ENCODE results near the gene PLXNC1. TPM values are rescaled to one million over a fixed set of nuclear protein-coding genes. Genes with fewer than 3 reads are reported as not detected.

PLXNC1 gene
- total and polyA plus RNA-seq, 9 of the 15 experiments (the other 6 are each of a cell fraction or from before 2014, with no cell fraction given): 0.08 to 0.87 (median 0.28) TPM

DNA sequence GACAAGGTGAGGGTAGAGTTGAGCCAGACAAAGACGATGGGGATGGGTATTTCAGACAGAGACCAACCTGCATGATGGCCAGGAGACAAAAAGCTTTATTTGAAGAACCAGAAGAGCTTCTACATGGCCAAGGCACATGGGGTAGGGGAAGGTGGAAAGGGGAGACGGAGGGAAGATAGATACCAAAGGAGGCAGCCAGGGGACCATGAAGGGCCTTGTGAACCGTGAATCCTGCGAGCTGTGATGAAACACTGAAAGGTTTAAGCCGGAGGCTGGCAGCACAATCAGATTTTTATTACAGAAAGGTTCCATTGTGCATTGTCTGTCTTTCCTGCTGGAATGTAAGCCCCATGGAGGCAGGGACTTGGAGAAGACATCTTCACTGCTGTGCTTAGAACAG is 72.4 kb downstream of the PLXNC1 start:
- no peaks in the 10 kb centered on the region for H3K9me3 ChIP-seq (replicated peaks; ENCODE audit: control insufficient read depth, insufficient read depth, low read depth, low read length)
- no peak overlapping the region for H3K27ac ChIP-seq (ENCODE audit: extremely low read depth, low read depth, low read length)
- H3K9me1 ChIP-seq (ENCODE audit: control insufficient read depth, insufficient read depth, low read length): no peaks in the 10 kb centered on the region
- H3K79me2 ChIP-seq (ENCODE audit: control insufficient read depth, insufficient read depth, low read length): no peaks in the 10 kb centered on the region
- no peak overlapping the region for H2AFZ ChIP-seq (ENCODE audit: low read depth, low read length)
- in situ Hi-C loops (cut with MboI) (no loop called here), intact Hi-C loops (cut with micrococcal nuclease) (no loop called here)
- no TSS peak for BruUV-seq (replicated peaks)
- no peak overlapping the region for H3K4me3 ChIP-seq
- H3K9ac ChIP-seq (ENCODE audit: insufficient read depth in 1 of 2, low read depth in 2 of 2, low read length in 2 of 2): no peak overlapping the region
- no peak overlapping the region for H3K4me2 ChIP-seq (ENCODE audit: insufficient read depth, low read length)
- ChIA-PET CTCF (ENCODE audit: low intra/inter-chr PET ratio) (no interaction called here), POLR2A (interaction anchor here (1.0 kb wide), 1 partner anchor 76 kb away, joined by 3 read pairs; no protein-coding TSS in a partner anchor)
- H4K20me1 ChIP-seq (replicated peaks; ENCODE audit: control insufficient read depth, insufficient read depth, low read length): no peaks in the 10 kb centered on the region; the same call in 1 of the 2 replicates
- FAIRE-seq (no peak), ATAC-seq (no peak), DNase-seq (ENCODE audit: extremely low read depth in 1 of 4, low spot score in 3 of 4) (no peak)
- peaks cover 0 to 4% of the 10 kb centered on the region in 2 experiments; a peak in 1 of 5 replicates for H3K4me1 ChIP-seq (replicated peaks in 1 of 2; ENCODE audit: control insufficient read depth in 2 of 2, insufficient read depth in 2 of 2, low read length in 2 of 2)
- no peaks in the 10 kb centered on the region for H3K36me3 ChIP-seq (ENCODE audit: control insufficient read depth, insufficient read depth, low read length)
- WGBS (ENCODE audit: insufficient coverage, low coverage, missing lambda C conversion rate): 6% methylated on average over 4 of the region's 5 CpGs
- peaks cover 23 to 26% of the 10 kb centered on the region in 2 experiments for H3K27me3 ChIP-seq (ENCODE audit: control insufficient read depth in 2 of 2, insufficient read depth in 2 of 2, low read length in 2 of 2)
- TF ChIP-seq ZKSCAN3 (CRISPR knock-in tag; IDR thresholded peaks at IDR 0.05) (no peak), ZNF79 (CRISPR knock-in tag; IDR thresholded peaks at IDR 0.05; ENCODE audit: low read depth) (no peak), HDAC8 (tag; IDR thresholded peaks at IDR 0.05) (no peak), ZBTB11 (CRISPR knock-in tag; IDR thresholded peaks at IDR 0.05) (no peak), RNF219 (CRISPR knock-in tag; IDR thresholded peaks at IDR 0.05) (no peak), KAT8 (IDR thresholded peaks at IDR 0.05; ENCODE audit: low read depth) (no peak)
- TF ChIP-seq, protein P1, sequence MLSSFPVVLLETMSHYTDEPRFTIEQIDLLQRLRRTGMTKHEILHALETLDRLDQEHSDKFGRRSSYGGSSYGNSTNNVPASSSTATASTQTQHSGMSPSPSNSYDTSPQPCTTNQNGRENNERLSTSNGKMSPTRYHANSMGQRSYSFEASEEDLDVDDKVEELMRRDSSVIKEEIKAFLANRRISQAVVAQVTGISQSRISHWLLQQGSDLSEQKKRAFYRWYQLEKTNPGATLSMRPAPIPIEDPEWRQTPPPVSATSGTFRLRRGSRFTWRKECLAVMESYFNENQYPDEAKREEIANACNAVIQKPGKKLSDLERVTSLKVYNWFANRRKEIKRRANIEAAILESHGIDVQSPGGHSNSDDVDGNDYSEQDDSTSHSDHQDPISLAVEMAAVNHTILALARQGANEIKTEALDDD (IDR thresholded peaks at IDR 0.05): no peak

Measured in K562 (cell line).